ENCODE data around the gene DUSP9. TPM values are rescaled to one million over a fixed set of nuclear protein-coding genes. Genes with fewer than 3 reads are reported as not detected.

Gene DUSP9
- total RNA-seq, 2 donors from 2014 or later = not detected

- ATAC-seq (no peak), DNase-seq (no peak)
- H3K27ac Mint-ChIP-seq = no peak overlapping the region
- H3K4me1 Mint-ChIP-seq = no peaks in the 10 kb centered on the region
- no peaks in the 10 kb centered on the region for H3K9me3 ChIP-seq (ENCODE audit: control insufficient read depth, low read length, poor library complexity, severe bottlenecking)
- H3K36me3 Mint-ChIP-seq (ENCODE audit: low read depth) = no peaks in the 10 kb centered on the region
- H3K4me3 Mint-ChIP-seq = no peak overlapping the region
- no peaks in the 10 kb centered on the region for H3K27me3 Mint-ChIP-seq
Measured at GRCh38 chrX:153651540-153652079, 4.6 kb downstream of the DUSP9 start.

- Mint-ChIP-seq H3K4me3 (no peak overlapping the region), H3K27me3 (no peaks in the 10 kb centered on the region), H3K4me1 (no peaks in the 10 kb centered on the region), H3K36me3 (ENCODE audit: low read depth) (no peaks in the 10 kb centered on the region), H3K27ac (no peak overlapping the region)
- DNase-seq = no peak
- H3K9me3 ChIP-seq (ENCODE audit: control insufficient read depth, low read length, poor library complexity, severe bottlenecking) = no peaks in the 10 kb centered on the region
- ATAC-seq = no peak
Measured at GRCh38 chrX:153653556-153653955, 6.6 kb downstream of the DUSP9 start.

GRCh38 chrX:153657161-153657560 is 10.2 kb downstream of the DUSP9 start:
- no peaks in the 10 kb centered on the region for H3K9me3 ChIP-seq (ENCODE audit: control insufficient read depth, low read length, poor library complexity, severe bottlenecking)
- DNase-seq = no peak
- no peak for ATAC-seq
- Mint-ChIP-seq H3K36me3 (ENCODE audit: low read depth) (no peaks in the 10 kb centered on the region), H3K27me3 (peaks cover 14% of the 10 kb centered on the region), H3K4me1 (no peaks in the 10 kb centered on the region), H3K27ac (no peak overlapping the region), H3K4me3 (no peak overlapping the region)

- Mint-ChIP-seq H3K4me3 (no peak overlapping the region), H3K36me3 (ENCODE audit: low read depth) (no peaks in the 10 kb centered on the region), H3K4me1 (peaks cover 2% of the 10 kb centered on the region), H3K27me3 (peaks cover 19% of the 10 kb centered on the region), H3K27ac (no peak overlapping the region)
- H3K9me3 ChIP-seq (ENCODE audit: control insufficient read depth, low read length, poor library complexity, severe bottlenecking) = no peaks in the 10 kb centered on the region
- DNase-seq = no peak
- no peak for ATAC-seq
Measured at GRCh38 chrX:153659268-153659667, 12.3 kb downstream of the DUSP9 start.

GRCh38 chrX:153662266-153662665 is 15.3 kb downstream of the DUSP9 start:
- ATAC-seq (no peak), DNase-seq (peak; percentile 31 to 39 (median 36))
- no peaks in the 10 kb centered on the region for H3K9me3 ChIP-seq (ENCODE audit: control insufficient read depth, low read length, poor library complexity, severe bottlenecking)
- H3K27ac Mint-ChIP-seq = no peak overlapping the region
- H3K4me1 Mint-ChIP-seq = peaks cover 2% of the 10 kb centered on the region
- no peak overlapping the region for H3K4me3 Mint-ChIP-seq
- peaks cover 19% of the 10 kb centered on the region for H3K27me3 Mint-ChIP-seq
- H3K36me3 Mint-ChIP-seq (ENCODE audit: low read depth) = no peaks in the 10 kb centered on the region

- no peaks in the 10 kb centered on the region for H3K36me3 Mint-ChIP-seq (ENCODE audit: low read depth)
- ATAC-seq = no peak
- H3K9me3 ChIP-seq (ENCODE audit: control insufficient read depth, low read length, poor library complexity, severe bottlenecking) = no peaks in the 10 kb centered on the region
- DNase-seq = no peak
- no peak overlapping the region for H3K27ac Mint-ChIP-seq
- H3K27me3 Mint-ChIP-seq = peaks cover 24% of the 10 kb centered on the region
- peaks cover 11% of the 10 kb centered on the region for H3K4me1 Mint-ChIP-seq
- no peak overlapping the region for H3K4me3 Mint-ChIP-seq
Measured at GRCh38 chrX:153665726-153666306, 18.8 kb downstream of the DUSP9 start.

- H3K36me3 Mint-ChIP-seq (ENCODE audit: low read depth) = no peaks in the 10 kb centered on the region
- peak overlapping the region; percentile 86 for H3K4me3 Mint-ChIP-seq
- peak overlapping the region; percentile 43 for H3K27ac Mint-ChIP-seq
Measured at GRCh38 chrX:153667281-153667955, 20.4 kb downstream of the DUSP9 start.

GRCh38 chrX:153667956-153668396 is 21.0 kb downstream of the DUSP9 start:
- ATAC-seq = peak; percentile 94
- peaks cover 14% of the 10 kb centered on the region for H3K4me1 Mint-ChIP-seq
- peak overlapping the region; percentile 86 for H3K4me3 Mint-ChIP-seq
- peak; percentile 57 to 71 (median 59) for DNase-seq
- H3K9me3 ChIP-seq (ENCODE audit: control insufficient read depth, low read length, poor library complexity, severe bottlenecking) = no peaks in the 10 kb centered on the region
- H3K27me3 Mint-ChIP-seq = peaks cover 18% of the 10 kb centered on the region
- H3K27ac Mint-ChIP-seq = peak overlapping the region; percentile 43
- peaks cover 2% of the 10 kb centered on the region for H3K36me3 Mint-ChIP-seq (ENCODE audit: low read depth)

More at GRCh38 chrX:153667281-153667955, 20.4 kb downstream of the DUSP9 start:
- peak; percentile 35 for ATAC-seq
- H3K9me3 ChIP-seq (ENCODE audit: control insufficient read depth, low read length, poor library complexity, severe bottlenecking) = no peaks in the 10 kb centered on the region
- no peak for DNase-seq
- Mint-ChIP-seq H3K4me1 (peaks cover 11% of the 10 kb centered on the region), H3K27me3 (peaks cover 17% of the 10 kb centered on the region)

- no peak for DNase-seq
Measured at GRCh38 chrX:153668423-153669173, 21.6 kb downstream of the DUSP9 start.

GRCh38 chrX:153669174-153669890 is 22.3 kb downstream of the DUSP9 start:
- no peaks in the 10 kb centered on the region for H3K9me3 ChIP-seq (ENCODE audit: control insufficient read depth, low read length, poor library complexity, severe bottlenecking)
- Mint-ChIP-seq H3K4me3 (no peak overlapping the region), H3K27me3 (peaks cover 21% of the 10 kb centered on the region), H3K4me1 (peaks cover 16% of the 10 kb centered on the region), H3K36me3 (ENCODE audit: low read depth) (peaks cover 2% of the 10 kb centered on the region), H3K27ac (no peak overlapping the region)
- peak; percentile 49 for ATAC-seq
- peak; percentile 32 to 46 (median 44) for DNase-seq

More at GRCh38 chrX:153668423-153669173, 21.6 kb downstream of the DUSP9 start:
- Mint-ChIP-seq H3K4me3 (no peak overlapping the region), H3K4me1 (peaks cover 14% of the 10 kb centered on the region), H3K36me3 (ENCODE audit: low read depth) (peaks cover 2% of the 10 kb centered on the region), H3K27me3 (peaks cover 18% of the 10 kb centered on the region), H3K27ac (no peak overlapping the region)
- no peaks in the 10 kb centered on the region for H3K9me3 ChIP-seq (ENCODE audit: control insufficient read depth, low read length, poor library complexity, severe bottlenecking)
- ATAC-seq = no peak

- H3K9me3 ChIP-seq (ENCODE audit: control insufficient read depth, low read length, poor library complexity, severe bottlenecking) = no peaks in the 10 kb centered on the region
- ATAC-seq = no peak
- no peak overlapping the region for H3K4me3 Mint-ChIP-seq
- H3K27me3 Mint-ChIP-seq = peaks cover 29% of the 10 kb centered on the region
- peaks cover 16% of the 10 kb centered on the region for H3K4me1 Mint-ChIP-seq
- H3K27ac Mint-ChIP-seq = no peak overlapping the region
- no peak for DNase-seq
- peaks cover 2% of the 10 kb centered on the region for H3K36me3 Mint-ChIP-seq (ENCODE audit: low read depth)
Measured at GRCh38 chrX:153669901-153670731, 23.1 kb downstream of the DUSP9 start.
